Kidney (tissue), 14 donors: ENCODE results near the gene QSOX2. TPM values are rescaled to one million over a fixed set of nuclear protein-coding genes. Genes with fewer than 3 reads are reported as not detected.

Source experiments
- DNase-seq, 5 donors: peaks; one replicate each; pipeline ENCODE4 v3.0.0-alpha.2; 2013 to 2020
- FAIRE-seq: peaks from 2 replicates; lab custom pipeline; 2012; peaks lifted over from hg19 to GRCh38; lab: Jason Lieb, UNC
- H3K27ac ChIP-seq, 2 donors: one replicate each; pipeline ENCODE4 v1.7.0; 2013; ENCODE audit warnings: low read depth in 2 of 2, low read length in 2 of 2, inconsistent platforms in 1 of 2
- H3K27me3 ChIP-seq: one replicate; pipeline ENCODE4 v1.7.1; 2013; ENCODE audit warnings: low read length, inconsistent platforms; ENCODE audit not compliant: control insufficient read depth, insufficient read depth
- H3K36me3 ChIP-seq, 3 donors: one replicate each; pipeline versions ENCODE4 v1.7.0 to v1.7.1; 2013; ENCODE audit warnings: low read length in 3 of 3, control low read depth in 1 of 3, inconsistent platforms in 1 of 3; ENCODE audit not compliant: insufficient read depth in 3 of 3, control insufficient read depth in 2 of 3
- H3K4me1 ChIP-seq, 3 donors: one replicate each; pipeline versions ENCODE4 v1.7.0 to v1.7.1; 2013; ENCODE audit warnings: low read length in 3 of 3, inconsistent platforms in 1 of 3, low read depth in 1 of 3; ENCODE audit not compliant: control insufficient read depth in 2 of 3, insufficient read depth in 2 of 3
- H3K4me3 ChIP-seq, 3 donors: one replicate each; pipeline versions ENCODE4 v1.7.0 to v1.8.1; 2013; ENCODE audit warnings: low read length in 3 of 3, control low read depth in 1 of 3, inconsistent platforms in 1 of 3
- H3K9ac ChIP-seq, 3 donors: one replicate each; pipeline versions ENCODE4 v1.7.0 to v1.7.1; 2013; ENCODE audit warnings: low read length in 3 of 3, control low read depth in 1 of 3, inconsistent platforms in 1 of 3
- H3K9me3 ChIP-seq, 3 donors: one replicate each; pipeline versions ENCODE4 v1.7.0 to v1.7.1; 2013; ENCODE audit warnings: low read length in 3 of 3, control low read depth in 1 of 3, inconsistent platforms in 1 of 3; ENCODE audit not compliant: control insufficient read depth in 2 of 3, insufficient read depth in 1 of 3
- CTCF ChIP-seq: IDR thresholded peaks from 3 replicates; pipeline ENCODE4 v1.5.1; 2012; ENCODE audit warnings: mild to moderate bottlenecking, moderate library complexity, borderline replicate concordance; ENCODE audit not compliant: insufficient read depth; ENCODE audit errors: extremely low read depth
- intact Hi-C: fragments of 100-400 bp; cut with DNase I; formaldehyde crosslinking; loops from one replicate; pipeline ENCODE4 v1.11.1; 2022
- polyA plus RNA-seq: library from polyadenylated mRNA; stranded (reverse); fragments of 350-450 nt; fragmentation: Illumina TruSeq; extraction: RNeasy Lipid Tissue Mini Kit (QIAGEN cat#74804); gene quantifications from one replicate; pipeline ENCODE4 v1.2.3, GENCODE V29; 2014; ENCODE audit warnings: low read depth, low replicate concordance; ENCODE audit not compliant: insufficient read depth
- total RNA-seq: library from RNA; stranded (reverse); fragmentation: NEBNext Ultra II Directional; extraction: Animal tissue kit (Norgen Biotek cat#: 25700); gene quantifications from one replicate; pipeline ENCODE4 v1.2.1, GENCODE V29; 2021
- donor health status: control.
- donor health status: control.
- donor health status: control.
- donor health status: control.
- donor health status: control.
- donor health status: DM: yes; HTN: yes; CAD: no.
- donor health status: Normal renal cell carcinoma (clear cell type).

QSOX2 gene
- total and polyA plus RNA-seq, 2 donors from 2014 or later: 4.0 to 10.1 TPM

DNA sequence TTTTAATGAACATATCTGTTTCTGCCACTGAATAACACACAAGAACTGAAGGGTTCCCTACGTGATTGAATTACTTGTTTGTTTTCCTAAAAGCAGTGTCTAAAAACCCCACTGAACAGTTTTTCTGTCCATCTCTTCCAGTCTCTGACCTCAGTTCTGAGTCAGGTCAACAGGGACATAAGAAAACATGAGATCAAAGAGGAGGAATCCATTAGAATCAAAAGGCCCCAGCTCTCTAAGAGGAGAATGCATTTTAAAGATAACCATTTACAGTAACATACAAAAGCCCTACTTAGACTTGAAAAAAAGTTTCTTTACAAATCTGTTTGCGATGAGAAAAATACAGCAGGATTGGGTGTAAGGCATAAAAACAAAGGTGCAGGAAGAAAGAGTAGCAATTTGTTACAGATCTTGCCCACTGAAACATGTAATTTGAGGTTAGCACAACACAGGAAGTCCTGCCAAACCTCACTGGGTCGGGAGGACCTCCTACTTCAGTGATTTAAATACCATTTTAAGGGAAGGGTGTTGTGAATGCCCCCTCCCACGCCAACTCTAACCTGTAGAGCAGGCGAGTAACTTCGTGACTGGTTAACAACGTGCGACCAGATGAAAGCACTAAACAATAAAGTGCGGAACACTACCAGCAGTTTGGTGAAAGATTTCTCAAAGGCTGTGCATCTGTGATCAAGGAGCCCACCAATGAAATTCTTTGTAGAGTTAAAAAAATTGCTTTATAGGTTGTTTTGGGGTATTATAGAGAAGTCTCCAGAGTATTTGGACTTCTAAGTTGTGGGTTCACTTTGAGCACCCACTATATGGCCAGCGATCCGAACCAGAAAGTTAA is 1.3 kb downstream of the QSOX2 start:
- FAIRE-seq (no peak), DNase-seq (peak in 3 of 5 donors; percentile 77 to 86 (median 84))

DNA sequence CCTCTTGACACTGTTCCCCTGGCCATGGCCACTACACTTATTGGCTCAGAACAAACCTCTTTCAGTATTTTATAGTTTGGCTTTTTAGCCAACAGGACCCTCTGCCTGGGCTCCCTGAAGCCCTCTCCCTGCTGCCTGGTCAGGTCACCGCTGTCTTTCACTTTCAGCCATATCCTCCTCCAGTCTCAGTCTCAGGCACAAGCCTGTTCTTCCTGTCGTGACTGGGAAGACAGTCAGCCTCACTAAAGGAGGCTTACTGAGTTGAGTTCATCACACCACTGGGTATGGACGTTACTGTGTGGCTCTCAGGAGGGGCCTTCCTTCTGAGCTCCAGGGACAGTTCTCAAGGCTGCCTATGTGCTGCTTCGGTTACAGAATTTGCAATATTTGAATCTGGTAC is 2.0 kb downstream of the QSOX2 start:
- intact Hi-C loops: no loop called here
- no peak overlapping the region for H3K9ac ChIP-seq
- H3K4me1 ChIP-seq: peaks cover 3 to 13% (median 12%) of the 10 kb centered on the region in 3 donors
- H3K4me3 ChIP-seq: no peak overlapping the region
- H3K36me3 ChIP-seq: no peaks in the 10 kb centered on the region
- FAIRE-seq (no peak), DNase-seq (no peak)
- TF ChIP-seq CTCF: no peak
- H3K9me3 ChIP-seq: no peaks in the 10 kb centered on the region
- no peak overlapping the region for H3K27ac ChIP-seq
- H3K27me3 ChIP-seq: no peaks in the 10 kb centered on the region

More for the DNA sequence above, 1.3 kb downstream of the QSOX2 start:
- Histone ChIP-seq H3K27me3 (no peaks in the 10 kb centered on the region), H3K27ac (no peak overlapping the region), H3K4me1 (peaks cover 3 to 13% (median 12%) of the 10 kb centered on the region in 3 donors), H3K9ac (peak overlapping the region in 2 of 3 donors; percentile 39 to 65), H3K36me3 (no peaks in the 10 kb centered on the region), H3K9me3 (no peaks in the 10 kb centered on the region), H3K4me3 (peak overlapping the region; percentile 71 to 83 (median 79))
- intact Hi-C loops: no loop called here
- TF ChIP-seq CTCF: no peak

DNA sequence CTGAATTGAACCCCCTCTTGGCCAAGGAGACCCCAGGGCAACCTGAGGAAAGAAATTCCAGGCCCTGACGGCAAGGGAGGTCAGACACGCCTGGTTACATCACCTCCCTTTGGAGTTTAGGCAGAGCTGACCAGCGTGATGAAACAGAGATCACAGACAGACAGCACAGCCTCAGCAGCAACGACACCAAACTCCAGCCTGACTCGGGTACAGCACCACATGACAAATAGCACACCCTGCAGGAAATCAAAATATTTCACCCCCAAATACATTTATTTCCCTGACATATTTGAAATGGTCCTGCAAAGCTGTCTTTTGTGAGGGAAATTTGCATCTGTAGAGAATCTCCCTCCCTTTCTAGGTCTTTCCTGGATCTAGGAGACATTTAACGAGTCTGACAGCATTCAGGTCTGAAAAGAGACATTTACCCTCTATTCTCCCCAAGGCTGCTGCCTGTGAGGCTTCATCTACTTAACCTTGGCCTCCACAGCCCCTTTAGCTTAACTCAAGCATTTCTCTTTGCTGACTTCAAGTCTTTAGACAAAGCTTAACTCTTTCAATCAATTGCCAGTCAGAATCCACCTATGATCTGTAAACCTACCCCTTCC is 2.6 kb downstream of the QSOX2 start:
- H3K4me3 ChIP-seq: no peak overlapping the region
- H3K36me3 ChIP-seq: no peaks in the 10 kb centered on the region
- FAIRE-seq (no peak), DNase-seq (peak in 1 of 5 donors; percentile 13)
- no peak overlapping the region for H3K9ac ChIP-seq
- H3K27me3 ChIP-seq: no peaks in the 10 kb centered on the region
- peaks cover 3 to 13% (median 12%) of the 10 kb centered on the region in 3 donors for H3K4me1 ChIP-seq
- TF ChIP-seq CTCF: no peak
- H3K27ac ChIP-seq: no peak overlapping the region
- H3K9me3 ChIP-seq: no peaks in the 10 kb centered on the region
- intact Hi-C loops: no loop called here
